ENCODE measurements around the gene TMF1.

Gene TMF1

DNA sequence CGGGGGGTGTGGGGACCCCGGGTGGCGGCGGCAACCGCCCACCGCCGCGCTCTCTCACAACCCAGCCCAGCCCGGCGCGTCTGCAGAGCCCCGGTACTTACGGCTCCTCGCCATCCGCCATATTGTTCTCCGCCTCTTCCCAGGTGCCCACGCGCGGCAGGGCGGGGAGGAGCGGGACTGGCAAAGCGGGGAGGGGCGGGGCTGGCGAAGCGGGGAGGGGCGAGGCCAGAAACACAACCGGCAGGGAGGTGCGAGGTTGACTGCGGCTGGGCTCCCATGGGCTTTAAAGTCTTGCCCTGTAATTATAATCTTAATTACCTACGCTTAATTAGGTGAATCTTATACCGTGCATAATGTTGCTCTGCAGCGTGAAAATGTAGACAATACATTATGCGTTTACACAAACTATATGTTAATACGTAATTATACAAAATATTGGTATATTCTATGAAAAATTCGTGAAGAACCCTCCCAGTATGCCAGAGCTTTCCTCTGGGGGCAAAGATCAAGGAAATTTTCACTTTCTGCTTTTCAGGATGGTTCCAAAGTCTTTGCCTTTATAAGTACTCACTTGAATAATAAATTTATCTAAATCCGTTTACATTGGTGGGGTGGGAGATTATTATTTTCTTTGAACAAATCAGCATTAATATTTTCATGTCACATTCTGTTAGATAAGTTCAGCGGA is 28.2 kb upstream of the TMF1 start, which contains the start of gene UBA3:
TSS of gene UBA3 (minus strand) at position 133 of the 688 bp plus-strand sequence. CDS start at position 121, 12 bp downstream.
- peak; percentile 94 for DNase-seq

DNA sequence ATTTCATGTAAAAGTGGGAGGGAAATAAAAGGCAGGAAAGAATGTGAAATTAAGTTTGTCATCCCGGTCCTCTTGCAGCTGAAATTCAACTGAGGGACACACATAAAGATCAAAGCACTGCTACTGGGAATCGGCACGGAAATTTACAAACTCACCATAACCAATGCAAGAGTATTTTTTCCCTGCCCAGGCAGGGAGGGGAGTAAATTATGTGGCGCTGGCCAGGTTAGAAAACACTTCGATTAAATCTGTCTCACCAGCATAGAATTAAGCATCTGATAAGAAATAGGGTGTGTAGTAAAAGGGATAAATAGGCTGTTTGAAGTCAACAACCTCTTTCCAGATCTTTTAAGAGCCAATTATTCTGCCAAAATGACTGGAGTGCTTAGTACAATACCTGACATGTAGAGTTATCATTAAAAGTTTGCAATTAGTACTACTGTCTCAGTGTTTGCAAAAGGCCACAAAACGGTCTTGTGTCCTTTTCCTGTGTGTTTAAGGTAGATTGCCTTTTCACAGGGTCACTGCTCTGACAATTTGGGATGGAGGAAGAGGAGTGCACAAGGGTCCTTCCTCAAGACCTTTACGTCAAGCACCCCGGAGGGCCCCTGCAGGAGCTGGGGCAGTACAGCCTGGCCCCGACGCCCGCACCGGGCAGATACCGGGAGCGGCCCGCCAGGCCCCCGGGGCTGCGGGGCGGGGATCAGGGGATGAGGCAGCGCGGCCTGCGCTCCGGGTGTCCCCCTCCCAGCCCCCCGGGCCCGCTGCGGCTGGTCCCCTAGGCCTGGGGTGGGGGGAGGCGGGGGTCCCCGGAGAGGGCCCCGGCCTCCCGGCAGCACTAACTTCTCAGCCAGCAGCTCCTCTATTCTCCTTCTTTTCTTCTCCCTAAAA is 27.4 kb upstream of the TMF1 start:
- peak; percentile 61 for DNase-seq

DNA sequence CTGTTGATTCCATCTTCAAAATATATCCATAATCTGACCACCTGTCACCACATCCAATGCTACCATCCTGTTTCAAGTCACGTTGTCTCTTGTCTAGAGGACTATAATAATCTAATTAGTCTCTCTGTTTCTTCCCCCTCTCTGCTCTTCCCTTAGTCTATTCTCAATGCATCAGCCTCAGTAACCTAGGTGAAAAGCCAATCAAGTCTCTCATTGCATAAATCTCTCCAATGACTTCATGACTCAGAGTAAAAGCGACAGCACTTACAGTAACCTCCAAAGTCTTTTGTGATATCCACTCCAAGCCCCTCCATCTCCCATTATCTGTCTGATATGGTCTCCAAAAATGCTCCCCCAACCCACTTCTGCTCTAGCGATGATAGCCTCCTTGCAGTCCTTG is 20.8 kb upstream of the TMF1 start:
- DNase-seq: no peak

DNA sequence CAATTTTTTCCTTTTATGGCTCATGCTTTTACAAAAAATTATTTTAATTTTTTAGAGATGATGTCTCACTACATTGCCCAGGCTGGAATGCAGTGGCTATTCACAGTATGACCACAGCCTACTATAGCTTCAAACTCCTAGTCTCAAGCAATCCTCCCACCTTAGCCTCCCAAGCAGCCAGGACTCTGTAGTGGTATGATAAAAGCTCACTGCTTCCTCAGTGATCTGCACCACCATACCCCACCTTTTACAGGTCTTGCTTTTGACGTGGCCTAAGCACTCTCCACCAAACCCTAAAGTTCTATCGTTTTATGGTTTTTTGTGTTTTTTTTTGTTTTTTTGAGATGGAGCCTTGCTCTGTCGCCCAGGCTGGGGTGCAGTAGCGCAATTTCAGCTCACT is 14.0 kb upstream of the TMF1 start:
- DNase-seq: no peak

DNA sequence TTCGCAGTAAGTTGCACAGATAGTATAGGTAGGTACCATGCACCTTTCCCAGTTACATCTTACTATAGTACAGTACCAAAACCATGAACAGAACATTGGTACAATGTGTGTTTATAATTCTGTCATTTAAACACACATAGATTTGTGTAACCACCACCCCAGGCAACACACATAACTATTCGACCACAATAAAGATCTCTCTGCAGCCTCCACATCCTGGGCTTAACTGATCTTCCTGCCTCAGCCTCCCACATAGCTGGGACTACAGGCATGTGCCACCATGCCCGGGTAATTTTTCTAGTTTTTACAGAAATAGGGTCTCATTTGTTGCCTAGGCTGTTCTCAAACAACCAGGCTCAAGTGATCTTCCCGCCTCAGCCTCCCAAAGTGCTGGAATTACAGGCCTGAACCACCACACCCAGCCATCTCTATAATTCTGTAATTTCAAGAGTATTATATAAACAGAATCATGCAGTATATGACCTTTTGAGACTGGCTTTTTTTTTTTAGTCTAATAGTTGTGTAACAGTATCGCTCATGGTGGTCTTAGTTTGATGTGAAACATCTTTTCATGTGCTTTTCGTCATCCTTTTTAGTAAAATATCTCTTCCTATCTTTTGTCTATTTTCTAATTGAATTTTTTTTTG is 13.3 kb upstream of the TMF1 start:
- DNase-seq: no peak

DNA sequence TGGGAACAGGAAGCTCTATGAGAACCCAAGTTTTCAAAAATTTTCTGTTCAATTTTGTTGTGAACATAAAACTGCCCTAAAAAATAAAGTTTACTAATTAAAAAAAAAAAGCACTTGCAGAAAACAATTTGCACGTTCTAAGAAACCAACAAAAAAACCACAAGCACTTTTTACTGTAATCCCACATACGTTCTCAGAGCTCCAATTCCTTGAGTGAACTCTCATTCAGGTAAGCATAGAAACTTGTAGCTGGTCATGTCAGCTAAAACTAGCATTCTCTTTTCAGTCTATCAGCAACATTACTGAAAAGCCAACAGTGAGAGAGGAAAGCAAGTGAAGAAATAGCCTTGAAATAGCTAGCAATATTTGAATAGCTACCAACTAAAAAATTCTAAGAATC is 11.5 kb upstream of the TMF1 start:
- DNase-seq: no peak

DNA sequence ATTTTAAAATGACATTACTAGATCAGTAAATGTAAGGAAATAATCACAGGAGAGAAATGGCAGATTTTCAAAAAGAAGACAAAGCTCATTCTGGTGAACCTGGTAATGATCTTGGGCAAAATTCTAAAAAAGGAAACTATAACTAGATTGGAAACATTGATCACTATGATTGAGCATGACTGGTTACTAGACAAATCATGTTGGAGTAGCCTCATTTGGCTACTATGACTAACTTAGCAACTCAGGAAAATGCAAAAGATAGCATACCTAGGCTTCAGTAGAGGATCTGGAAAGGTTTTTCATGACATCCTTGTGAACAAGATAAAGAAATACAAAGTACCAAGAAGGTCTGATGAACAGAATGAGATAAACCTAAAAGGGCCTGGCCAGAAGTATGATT is 7.6 kb upstream of the TMF1 start:
- no peak for DNase-seq

DNA sequence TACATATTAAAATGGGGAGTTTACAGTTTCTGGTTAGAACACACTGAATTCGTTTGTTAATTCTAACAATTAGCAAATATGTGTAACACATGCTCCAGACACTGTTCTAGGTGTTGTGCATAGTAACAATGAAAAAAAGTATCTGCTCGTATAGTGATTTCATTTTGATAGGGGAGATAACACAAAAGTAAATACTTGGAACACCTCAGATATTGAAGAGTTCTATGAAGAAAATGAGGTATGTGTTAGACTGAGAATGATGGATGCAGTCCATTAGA is 6.8 kb upstream of the TMF1 start:
- no peak for DNase-seq

DNA sequence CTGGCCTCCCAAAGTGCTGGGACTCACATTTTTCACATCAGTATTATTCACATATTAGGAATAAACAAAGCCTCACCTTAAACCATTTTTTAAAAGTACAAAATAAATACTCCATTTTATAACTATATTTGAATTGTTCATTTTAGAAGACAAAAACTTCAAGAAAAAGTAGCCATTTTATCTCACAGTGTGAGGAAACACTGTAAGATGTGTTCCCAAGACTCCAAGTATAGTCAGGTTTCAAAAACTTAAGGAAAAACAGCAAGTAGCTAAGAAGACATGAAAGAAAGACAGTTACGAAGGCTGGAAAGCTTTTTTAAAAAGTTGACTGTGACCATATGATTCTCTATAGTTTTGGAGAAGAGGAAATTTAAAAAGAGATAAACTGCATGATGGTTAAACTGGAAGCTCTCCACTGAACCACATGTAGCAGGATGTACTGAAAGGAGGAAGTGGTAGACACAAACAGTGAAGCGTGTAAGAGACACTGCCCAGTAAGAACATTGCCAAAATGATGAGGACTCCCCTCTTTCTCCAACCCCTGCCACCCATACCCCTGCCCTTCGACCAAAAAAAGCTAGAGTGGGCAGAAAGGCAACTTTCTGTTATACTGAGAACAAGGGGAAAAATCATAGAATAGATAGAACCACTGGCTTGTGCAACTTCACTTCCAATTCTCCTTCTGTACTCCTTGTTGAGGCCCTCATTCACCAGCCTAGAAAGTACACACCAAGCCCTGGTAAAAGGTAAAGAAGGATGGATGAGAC is 6.2 kb upstream of the TMF1 start:
- no peak for DNase-seq

DNA sequence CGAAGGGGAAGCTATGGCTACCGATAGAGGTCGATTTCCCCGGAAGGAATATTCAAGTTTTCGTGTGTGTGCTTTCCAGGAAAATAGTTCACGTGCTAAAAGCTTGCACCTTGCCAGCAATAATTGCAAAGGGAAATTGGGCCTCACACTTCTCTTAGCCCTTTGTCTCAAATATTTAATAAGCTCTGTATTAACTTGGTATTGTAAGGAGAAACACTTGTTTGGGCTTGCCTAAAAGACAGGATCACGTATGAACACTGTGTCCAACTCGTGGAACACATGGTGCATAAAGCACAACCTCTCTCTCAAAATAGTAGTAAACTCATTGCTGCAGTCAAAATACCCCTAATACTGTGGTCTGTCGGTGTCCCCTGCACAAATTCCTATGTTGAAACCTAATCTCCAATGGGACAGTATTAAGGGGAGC is 352 bp upstream of the TMF1 start:
- no peak for DNase-seq

DNA sequence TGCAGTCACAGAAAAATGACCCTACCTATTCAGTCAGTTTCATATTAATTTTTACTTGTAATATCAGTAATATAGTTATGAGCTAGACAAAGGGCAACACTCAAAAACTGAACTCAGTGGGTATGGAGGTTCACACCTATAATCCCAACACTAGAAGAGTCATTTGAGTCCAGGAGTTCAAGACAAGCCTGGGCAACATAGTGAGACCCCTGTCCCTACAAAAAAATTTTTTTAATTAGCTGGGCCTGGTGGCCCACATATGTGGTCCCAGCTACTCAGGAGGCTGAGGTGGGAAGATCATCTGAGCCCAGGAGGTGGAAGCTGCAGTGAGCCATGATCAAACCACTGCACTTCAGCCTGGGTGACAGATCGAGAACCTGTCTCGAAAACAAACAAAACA is 3.1 kb downstream of the TMF1 start:
- no peak for DNase-seq

DNA sequence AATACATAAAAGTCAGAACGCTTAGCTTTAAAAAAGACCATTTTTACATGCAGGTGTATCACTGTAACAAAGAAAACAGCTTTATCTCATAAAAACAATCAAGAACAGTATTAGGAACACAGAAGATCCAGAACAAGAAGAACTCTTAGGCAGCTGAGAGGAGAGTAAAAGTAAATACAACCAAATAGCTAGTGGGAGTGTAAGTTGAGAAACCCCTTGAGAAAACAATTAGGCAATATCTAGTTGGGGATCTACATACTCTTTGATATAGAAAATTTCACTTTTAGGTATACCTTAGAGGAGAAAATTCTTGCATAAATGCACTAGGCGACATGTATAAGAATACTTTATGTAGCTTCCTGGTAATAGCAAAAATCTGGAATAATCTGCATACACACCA is 7.5 kb downstream of the TMF1 start:
- no peak for DNase-seq

DNA sequence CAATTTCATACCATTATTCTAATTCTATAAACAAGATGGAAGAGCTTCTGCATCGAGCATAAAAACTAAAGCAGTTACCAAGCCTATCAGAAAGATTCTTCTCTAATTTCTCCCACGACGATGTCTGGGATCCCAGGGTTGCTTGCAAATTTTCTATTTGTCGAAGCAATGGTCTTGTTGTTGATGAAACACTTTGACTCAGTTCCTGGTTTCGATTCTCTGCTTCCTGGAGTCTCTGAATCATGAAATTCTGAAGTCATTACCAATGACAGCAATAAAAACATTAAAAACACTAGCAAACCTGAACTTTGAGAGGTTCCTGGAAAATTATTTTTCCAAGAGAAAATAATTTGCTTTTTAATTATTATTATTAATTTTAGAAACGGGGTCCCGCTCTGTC is 18.7 kb downstream of the TMF1 start:
- DNase-seq: no peak

DNA sequence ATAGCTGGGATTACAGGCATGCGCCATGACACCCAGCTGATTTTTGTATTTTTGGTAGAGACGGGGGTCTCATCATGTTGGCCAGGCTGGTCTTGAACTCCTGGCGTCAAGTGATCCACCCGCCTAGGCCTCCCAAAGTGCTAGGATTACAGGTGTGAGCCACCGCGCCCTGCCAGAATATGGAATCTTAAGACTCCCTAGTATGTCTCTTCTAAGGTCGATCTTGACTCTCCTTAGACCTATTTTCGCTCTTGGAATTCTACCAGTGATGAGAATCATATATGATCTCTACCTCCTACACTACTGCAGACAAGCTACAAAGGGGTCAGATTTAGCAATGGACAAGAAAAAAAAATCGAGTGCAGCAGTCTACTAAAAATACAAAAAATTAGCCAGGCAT is 19.4 kb downstream of the TMF1 start:
- DNase-seq: no peak

DNA sequence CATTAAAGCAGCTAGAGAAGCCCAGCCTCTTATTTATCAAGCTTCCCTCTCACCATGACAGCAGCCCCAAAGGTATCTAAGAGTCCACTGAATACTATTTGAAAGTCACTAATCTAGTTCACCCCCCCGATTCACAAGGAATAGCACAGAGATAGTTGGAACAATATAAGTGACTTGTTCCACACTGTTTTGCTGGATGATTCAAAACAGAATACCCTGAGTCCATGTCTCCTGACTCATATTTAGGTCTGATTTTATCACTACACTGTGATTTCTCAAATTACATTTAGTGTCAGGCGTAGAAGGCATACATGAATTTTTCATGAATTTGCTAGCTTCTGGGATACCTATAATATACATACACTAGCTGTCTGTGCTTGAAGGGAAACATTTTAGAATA is 20.0 kb downstream of the TMF1 start:
- no peak for DNase-seq

DNA sequence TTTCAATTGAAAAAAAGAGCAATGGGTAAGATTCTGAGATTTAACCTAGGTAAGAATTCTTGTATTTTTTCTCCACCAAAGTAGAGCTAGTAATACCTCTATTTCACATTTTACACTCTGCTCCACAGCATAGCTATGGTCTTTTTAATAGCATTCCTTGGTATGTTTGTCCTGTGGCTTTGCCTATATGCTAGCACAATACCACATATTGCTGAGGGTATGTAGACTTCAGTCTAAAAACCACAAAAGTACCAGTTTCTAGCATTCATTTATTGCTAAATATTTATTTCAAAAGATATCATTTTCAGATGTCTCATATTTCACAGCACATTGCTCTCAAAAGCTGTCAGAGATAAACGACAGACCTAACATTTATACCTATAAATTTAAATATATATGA is 20.5 kb downstream of the TMF1 start:
- DNase-seq: no peak

DNA sequence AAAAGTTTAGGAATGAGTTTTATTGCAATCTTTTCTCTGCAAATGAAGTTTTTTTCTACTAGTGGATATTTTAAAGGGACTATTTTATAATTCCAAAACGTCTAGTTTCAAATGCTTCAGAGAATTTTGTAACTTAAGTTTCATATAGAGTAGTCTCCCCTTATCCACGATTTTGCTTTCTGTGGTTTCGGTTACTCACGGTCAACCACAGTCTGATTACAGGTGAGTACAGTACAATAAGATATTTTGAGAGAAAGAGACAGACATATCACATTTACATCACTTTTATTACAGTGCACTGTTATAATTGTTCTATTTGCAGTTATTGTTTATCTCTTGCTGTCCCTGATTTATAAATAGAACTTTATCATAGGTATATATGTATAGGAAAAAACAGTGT is 31.3 kb downstream of the TMF1 start:
- DNase-seq: no peak

DNA sequence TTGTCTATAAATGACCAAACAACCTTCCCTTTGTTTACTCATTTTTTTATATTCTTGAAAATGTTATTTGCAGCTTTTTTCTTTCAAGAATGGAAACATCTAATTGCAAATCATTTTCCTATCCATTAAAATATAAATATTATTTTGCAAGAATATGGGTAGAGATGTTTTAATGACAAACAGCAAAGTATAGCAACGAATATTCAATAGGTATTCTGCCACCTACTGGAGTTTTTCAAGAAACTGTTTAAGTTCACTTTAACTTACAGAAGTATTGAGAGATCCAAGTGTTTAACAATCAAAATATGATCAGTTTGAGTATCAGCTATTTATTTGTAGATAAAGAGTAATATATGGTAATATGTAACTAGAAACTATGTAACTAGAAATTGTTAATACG is 31.7 kb downstream of the TMF1 start:
- no peak for DNase-seq

DNA sequence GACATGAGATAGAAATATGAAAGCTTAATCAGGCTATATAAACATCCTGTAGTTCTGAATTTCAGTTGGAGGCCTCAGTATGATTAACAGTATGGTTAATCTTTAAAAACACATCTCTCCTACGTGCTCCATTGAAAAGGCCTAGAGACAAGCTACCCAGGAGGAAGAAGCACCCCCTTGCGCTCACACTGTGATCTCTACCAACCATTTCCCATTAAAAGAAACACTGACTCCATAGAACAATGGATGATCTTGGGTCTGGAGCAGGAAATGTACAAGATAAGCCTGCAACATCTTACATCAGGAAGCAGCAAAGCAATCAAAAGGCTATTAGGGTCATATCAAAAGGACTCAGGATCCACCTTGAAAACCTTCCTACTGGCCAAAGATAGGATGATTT is 35.2 kb downstream of the TMF1 start:
- no peak for DNase-seq

DNA sequence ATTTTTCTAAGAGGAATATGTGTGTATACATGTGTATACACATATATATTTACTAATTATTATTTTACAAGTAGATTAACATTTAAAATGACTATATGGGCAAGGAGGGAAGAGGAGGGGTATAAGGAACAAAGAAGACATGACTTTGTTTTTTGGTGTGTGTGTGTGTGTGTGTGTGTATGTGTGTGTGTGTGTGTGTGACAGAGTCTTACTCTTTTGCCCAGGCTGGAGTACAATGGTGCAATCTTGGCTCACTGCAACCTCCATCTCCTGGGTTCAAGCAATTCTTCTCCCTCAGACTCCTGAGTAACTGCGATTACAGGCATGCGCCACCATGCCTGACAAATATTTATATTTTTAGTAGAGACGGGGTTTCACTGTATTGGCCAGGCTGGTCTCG is 36.0 kb downstream of the TMF1 start:
- DNase-seq: no peak

DNA sequence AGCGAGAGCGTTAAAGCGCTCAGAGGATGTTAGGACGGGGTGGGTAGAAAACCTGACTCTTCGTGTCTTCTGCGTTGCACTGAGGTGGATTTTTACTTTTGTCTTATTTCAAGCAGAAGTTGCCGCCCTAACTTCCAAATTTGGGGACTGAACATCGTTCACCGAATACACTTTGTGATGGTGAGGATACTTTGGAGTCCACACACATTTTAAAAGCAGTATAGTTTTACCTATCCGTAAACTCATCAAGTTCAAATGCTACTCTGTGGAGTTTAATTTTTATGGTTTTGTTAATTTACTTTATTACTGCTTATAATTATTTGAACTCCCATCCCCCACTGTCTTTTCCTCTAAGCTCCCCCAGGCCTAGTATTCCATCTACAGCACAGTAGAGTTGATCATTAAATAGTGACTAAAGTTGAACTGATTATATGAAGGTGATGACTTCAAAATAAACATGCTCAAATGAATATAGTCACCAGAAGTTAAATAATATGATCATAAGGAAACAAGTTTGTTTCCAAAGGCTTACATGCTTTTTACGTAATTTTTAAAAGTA is 38.0 kb downstream of the TMF1 start:
- DNase-seq: no peak

DNA sequence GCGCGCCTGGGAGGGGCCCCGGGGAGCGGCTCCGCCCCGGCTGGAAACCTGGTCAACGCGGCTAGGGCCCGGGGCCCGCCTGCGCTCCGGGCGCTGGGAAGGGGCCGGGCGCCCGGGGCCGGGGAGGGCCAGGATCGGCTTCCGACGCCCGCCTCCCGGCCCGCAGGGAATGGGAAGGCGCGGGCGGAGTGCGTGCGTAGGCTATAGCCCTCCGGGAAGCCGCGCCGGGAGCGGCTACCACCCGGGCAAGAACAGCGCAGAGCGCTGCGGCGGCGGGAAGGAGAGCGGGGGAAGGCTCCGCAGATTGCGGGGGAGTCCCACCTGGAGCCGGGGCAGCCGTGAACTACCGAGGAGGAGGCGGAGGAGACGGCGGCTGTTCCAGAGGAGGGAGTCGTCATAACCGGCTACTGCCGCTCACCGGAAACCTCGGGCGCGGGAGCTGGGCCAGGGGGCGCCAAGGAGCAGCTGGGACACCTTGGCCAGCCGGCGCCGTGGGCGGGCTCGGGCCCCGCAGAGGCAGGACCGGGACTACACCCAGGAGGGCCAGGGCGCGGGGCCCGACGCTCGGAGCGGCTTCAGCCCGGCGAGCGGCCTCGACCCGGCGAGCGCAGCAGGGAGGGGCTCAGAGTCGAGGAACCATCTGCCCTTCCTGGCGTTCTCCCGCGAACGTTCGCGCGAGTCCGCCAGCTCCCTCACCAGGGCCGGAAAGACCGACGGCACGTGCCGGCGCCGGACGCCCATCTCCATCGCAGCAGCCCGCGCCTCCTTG is 38.7 kb downstream of the TMF1 start, which contains the start of gene EOGT:
TSS of gene EOGT (minus strand) at position 432 of the 769 bp plus-strand sequence. CDS start 3,838 bp downstream, outside the sequence.
- DNase-seq: peak; percentile 91

Measured in right forelimb (tissue), 1 donor.